GM18505 (cell line): ENCODE results near the gene YIPF4.
A peak's percentile ranks its signal among the peaks of the same experiment; 100 is the strongest.
"Not testable (repeated sequence)": the region's sequence is repeated elsewhere in the genome, so short reads cannot be mapped to it uniquely, and the experiment has no call there.

ENCODE experiments used
- ATAC-seq: cut with Tn5 transposase; IDR thresholded peaks from one replicate; pipeline ENCODE4 v1.9.1; 2021; ENCODE audit not compliant: unreplicated experiment
- POLR2A ChIP-seq: IDR thresholded peaks from 4 replicates; pipeline ENCODE4 v1.6.1; 2011; ENCODE audit warnings: borderline replicate concordance; ENCODE audit not compliant: insufficient read depth, insufficient read length; ENCODE audit errors: extremely low read depth

Gene YIPF4

DNA sequence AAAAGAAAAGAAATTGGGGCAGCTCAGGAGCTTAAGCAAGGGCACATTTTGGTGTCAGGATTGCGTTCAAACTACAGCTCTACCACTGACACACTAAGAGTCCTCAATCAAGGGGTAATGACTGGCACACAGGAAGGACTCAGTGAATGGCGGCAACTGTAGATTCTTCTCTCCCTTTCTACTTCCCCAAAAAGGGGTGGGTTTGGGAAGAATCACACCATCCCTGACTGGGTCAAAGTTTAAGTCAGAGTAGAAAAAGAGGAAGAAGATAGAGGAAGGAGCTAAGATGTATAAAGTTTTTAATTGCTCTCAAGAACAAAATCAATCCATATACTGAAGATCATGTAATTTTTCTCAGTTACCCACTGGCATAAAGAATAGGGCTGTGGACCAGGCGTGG, 15.6 kb upstream of the YIPF4 start:
- ATAC-seq, result no peak
- TF ChIP-seq POLR2A, result no peak

DNA sequence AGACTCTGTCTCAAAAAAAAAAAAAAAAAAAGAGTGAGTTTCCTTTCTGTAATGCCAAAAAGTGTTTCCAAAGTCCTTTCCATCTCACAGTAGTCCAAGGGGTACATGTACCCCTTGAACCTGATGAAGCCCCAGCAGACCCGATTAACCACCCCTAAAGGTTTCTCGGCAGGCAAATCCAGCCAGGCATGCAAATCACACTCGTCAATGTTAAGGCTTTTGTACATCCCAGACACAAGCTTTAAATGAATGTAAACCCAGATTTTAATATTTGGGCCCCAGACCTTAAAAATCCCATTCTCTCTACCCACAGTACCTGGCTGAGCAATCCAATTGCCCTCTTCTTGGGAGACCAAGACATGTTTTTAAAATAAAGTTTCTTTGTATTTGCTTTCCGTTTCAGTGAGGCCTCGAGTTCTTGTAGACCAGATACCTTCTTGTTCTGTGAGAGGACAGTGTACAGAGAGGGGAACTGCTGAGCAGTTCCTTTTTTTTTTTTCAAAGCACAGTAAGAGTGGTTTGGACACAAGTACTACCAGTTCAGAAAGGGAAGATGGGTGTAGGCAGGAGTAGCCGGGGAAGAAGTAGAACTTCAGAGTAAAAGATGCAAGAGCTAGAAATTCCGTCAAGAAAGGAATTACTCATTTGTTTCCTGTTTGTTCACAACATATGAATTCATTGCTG, 13.1 kb upstream of the YIPF4 start, which contains the start of gene NLRC4:
TSS of gene NLRC4 (minus strand) at position 465 of the 684 bp plus-strand sequence. CDS start 8,111 bp downstream, outside the sequence.
- ATAC-seq, result peak; percentile 82
- TF ChIP-seq POLR2A, result peak; percentile 17

DNA sequence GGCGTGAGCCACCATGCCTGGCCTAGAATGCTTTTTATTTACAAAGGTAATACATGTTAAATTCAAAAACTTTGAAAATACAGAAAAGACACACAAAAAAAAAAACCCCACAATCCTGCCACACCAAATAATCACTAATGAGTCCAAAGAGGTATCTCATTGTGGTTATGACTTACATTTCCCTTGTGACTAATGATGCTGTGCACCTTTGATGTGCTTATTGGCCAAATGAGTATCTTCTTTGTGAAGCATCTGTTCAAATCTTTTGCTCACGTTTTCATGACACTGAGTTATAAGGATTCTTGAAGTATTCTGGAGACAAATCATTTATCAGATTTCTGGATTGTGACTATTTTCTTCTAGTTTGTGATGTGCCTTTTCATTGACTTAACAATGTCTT, 6.6 kb upstream of the YIPF4 start:
- TF ChIP-seq POLR2A, result no peak
- no peak for ATAC-seq

DNA sequence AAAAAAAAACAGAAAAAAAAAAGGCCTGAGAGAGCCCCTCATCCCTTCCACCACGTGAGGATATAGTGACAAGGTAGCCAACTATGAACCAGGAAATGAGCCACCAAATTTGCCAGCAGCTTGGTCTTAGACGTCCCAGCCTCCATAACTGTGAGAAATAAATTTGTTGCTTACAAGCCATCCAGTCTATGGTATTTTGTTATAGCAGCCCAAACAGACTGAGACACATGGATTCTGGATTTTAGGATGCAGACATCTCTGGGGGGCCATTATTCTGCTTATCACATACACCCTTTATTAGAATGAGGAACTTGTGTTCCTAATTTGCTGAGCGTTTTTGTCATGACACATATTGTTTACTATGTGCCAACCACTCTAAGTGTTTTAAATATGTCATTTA, 5.4 kb upstream of the YIPF4 start:
- ATAC-seq, result no peak
- no peak for TF ChIP-seq POLR2A

DNA sequence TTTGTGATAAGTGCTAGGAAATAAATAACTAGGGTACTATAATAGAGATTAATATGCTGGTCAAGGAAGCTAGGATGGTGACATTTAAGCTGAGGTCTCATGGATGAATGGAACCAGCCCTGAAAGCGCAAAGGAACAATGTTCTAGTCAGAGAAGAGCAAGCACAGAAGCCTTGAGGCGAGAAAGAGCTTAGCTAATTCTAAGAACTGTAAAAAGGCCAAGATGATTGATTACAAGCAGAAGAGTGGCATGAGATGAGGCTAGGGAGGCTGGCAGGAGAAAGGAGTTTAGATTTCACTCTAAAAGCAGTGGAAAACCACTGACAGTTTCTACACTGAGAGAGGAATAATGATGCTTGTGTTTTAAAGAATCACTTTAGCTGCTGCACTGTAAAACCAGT, 3.4 kb upstream of the YIPF4 start:
- no peak for TF ChIP-seq POLR2A
- ATAC-seq, result no peak

DNA sequence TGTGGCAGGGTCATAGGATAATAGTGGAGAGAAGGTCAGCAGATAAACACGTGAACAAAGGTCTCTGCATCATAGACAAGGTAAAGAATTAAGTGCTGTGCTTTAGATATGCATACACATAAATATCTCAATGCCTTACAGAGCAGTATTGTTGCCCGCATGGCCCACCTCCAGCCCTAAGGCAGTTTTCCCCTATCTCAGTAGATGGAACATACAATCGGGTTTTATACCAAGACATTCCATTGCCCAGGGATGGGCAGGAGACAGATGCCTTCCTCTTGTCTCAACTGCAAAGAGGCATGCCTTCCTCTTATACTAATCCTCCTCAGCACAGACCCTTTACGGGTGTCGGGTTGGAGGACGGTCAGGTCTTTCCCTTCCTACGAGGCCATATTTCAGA, 1.9 kb upstream of the YIPF4 start:
- ATAC-seq, result not testable (repeated sequence)

DNA sequence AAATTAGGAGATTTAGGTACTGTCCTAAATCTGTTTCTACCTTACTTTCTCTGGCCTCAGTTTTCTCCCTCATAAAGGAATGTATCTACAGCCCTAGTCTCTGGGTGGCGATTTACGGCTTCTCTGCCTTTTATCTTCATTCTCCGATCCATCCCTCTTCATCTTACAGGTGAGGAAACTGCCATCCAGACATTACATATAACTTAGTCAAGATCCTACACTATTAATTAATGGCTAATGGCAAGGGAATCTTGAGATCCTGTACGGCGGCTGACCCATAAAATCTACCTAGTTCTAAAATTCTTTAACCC, 386 bp upstream of the YIPF4 start:
- no peak for ATAC-seq
- TF ChIP-seq POLR2A, result no peak

DNA sequence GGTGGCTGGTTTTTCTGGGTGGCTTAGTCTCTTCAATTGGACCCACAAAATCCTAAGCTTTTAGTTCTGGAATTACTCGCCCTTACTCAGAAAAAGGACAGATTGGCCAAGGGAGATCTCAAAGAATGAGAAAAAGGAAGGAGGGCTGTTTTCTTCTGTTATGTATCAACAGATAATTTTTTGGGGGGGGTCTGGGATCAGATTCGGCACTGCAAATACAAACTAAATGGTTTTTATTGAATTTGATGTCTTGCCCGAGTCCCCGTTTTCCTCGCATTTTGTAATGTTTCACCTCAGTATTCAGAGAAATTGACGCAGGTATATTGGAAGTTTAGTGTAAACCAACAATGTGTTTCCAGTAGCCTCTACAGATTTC, 762 bp downstream of the YIPF4 start:
- ATAC-seq, result no peak
- TF ChIP-seq POLR2A, result no peak

DNA sequence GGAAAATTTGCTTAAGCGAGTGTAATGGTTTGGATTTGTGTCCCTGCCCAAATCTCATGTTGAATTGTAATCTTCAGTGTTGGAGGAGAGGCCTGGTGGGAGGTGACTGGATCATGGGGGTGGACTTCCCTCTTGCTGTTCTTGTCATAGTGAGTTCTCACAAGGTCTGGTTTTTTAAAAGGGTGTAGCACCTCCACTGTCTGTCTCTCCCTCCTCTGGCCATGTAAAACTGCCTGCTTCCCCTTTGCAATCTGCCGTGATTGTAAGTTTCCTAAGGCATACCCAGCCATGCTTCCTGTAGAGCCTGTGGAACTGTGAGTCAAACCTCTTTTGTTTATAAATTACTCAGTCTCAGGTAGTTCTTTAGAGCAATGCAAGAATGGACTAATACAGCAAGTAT, 6.6 kb downstream of the YIPF4 start:
- no peak for ATAC-seq
- TF ChIP-seq POLR2A, result no peak

DNA sequence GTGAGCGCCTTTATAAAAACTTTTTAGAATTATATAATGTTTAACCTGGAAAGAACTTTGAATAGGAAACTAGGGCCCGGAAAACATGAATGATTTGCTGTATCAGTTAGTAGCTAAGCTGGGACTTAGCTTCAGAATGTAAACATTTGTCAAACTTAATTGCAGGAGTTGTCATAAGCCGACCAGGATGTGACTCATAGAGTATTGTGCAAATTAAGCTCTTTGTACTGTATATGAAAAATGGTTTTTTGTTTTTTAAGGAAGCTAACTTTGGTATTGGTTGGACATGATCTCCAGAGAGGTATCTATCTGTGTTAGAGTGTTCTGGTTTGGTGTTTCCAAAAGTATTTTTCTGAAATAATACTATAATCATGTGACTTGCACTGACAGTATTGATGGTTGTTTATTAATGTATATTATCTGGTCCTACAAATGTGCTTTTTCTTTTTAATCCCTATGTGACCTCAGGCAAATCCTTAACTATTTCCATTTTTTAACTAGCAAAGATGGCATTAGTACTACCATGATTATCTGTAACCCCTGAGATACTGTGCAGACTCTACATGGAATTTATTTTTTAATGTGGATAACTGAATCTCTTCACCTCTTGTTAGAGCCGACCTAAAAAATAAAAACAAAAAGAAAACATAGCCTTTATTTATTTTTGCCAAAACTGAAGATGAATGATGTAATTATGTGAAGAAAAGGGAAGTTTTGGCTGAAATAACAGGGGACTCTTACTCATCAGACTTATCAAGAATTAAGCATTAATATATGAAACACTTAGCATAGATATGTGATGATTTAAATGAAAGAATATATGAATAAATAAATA, 11.7 kb downstream of the YIPF4 start:
- no peak for TF ChIP-seq POLR2A
- ATAC-seq, result no peak

DNA sequence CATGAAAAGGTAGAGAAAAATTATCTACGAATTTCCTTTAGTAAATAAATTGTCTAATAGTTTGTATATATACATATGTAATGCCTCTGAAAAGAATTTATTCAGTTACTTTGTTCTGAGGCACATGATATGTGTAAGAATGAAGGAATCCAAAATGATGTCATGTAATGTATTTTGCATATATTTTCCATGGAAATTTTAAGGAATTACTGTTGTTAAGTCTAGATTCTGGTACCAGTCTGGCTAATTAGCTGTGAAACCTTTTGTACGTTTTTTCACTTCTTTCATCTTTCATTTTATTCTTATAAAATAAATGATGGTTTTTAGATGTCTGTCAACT, 12.3 kb downstream of the YIPF4 start:
- TF ChIP-seq POLR2A, result no peak
- no peak for ATAC-seq

DNA sequence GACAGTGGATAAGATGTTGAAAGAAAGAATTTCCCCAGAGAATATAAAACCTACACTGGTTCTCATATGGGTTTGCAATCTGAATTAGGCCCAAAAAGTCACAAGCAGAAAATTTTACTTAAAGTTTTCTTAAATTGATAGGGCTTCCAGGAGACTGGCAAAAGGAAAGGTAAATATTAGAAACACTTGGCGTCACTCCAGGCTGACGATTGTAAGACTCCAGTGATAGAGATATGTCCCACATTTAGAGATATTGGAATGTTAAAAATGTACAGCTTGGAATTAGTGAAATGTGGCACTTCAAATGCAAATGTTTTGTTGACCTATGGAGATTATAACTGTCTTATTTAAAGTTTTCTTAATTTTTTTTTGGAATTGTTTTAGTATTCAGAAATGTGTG, 14.0 kb downstream of the YIPF4 start:
- no peak for ATAC-seq
- no peak for TF ChIP-seq POLR2A

DNA sequence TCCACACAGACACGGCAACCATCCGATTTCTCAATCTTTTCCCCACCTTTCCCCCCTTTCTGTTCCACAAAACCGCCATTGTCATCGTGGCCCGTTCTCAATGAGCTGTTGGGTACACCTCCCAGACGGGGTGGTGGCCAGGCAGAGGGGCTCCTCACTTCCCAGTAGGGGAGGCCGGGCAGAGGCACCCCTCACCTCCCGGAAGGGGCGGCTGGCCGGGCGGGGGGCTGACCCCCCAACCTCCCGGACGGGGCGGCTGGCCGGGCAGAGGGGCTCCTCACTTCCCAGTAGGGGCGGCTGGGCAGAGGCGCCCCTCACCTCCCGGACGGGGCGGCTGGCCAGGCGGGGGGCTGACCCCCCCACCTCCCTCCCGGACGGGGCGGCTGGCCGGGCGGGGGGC, 15.8 kb downstream of the YIPF4 start:
- not testable (repeated sequence) for ATAC-seq

DNA sequence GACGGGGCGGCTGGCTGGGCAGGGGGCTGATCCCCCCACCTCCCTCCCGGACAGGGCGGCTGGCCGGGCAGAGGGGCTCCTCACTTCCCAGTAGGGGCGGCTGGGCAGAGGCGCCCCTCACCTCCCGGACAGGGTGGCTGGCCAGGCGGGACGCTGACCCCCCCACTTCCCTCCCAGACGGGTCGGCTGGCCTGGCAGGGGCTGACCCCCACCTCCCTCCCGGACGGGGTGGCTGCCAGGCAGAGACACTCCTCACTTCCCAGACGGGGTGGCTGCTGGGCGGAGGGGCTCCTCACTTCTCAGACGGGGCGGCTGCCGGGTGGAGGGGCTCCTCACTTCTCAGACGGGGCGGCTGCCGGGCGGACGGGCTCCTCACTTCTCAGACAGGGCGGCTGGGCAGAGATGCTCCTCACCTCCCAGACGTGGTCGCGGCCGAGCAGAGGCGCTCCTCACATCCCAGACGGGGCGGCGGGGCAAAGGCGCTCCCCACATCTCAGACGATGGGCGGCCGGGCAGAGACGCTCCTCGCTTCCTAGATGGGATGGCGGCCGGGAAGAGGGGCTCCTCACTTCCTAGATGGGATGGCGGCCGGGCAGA, 16.4 kb downstream of the YIPF4 start:
- not testable (repeated sequence) for ATAC-seq
